HG03064 (cell line): ENCODE results near the gene PRDM16.

Experiments
- ATAC-seq: cut with Tn5 transposase; IDR thresholded peaks from one replicate; pipeline ENCODE4 v1.9.1; 2021; ENCODE audit warnings: low read depth; ENCODE audit not compliant: unreplicated experiment

The PRDM16 gene

DNA sequence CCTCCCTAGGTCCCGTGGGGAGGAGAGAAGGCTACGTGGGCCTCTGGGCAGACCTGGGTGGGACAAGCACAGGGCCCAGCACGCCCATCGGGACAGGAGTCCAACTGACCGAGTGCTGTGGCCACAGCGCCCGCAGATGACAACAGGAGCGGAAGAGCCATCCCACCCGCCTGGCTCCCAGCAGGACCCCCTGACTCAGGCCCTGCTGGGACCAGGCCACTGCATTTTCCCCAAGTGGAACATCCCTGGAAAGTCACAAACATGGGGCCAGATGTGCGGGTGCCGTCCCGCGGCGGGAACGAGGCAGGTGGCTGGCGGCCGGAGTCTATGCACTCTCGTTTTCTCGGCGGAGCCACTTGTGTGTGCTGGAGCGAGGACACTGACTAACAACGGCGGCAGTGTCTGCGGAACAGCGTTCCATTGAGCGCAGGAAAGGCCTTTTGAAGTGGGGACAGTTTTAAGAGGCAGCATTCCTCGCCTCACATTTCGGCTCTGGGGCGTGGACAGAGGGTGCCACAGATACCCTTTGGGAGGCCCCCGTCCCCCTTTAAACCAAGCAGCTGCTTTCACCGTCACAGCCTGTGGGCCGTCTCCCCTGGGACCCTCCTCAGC lies 291.7 kb downstream of the PRDM16 start:
- no peak for ATAC-seq

GRCh38 chr1:3363023-3363422 lies 294.0 kb downstream of the PRDM16 start:
- ATAC-seq, result no peak

GRCh38 chr1:3363756-3364155 lies 294.8 kb downstream of the PRDM16 start:
- ATAC-seq, result no peak

DNA sequence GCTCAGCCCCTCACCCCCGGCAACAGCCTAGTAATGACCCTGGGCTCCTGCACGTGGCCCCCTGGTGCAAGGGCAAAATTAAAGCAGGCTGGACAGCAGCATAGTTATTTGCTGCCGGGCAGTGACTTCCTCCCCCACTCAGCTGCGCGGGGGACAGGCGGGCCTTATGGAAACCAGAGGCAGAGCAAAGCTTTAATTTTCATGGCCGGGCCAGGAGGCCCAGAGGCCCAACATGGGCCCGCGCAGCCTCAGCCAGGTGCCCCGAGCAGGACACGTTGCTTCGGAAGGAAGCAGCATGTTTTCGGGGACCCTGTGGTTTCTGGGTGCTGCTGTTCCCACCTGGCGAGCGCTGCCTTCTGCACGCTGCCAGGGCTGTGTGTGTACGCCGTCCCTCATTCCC lies 295.5 kb downstream of the PRDM16 start:
- ATAC-seq, result no peak

- no peak for ATAC-seq
These were observed 296.0 kb downstream of the PRDM16 start for GRCh38 chr1:3364983-3365382.

- no peak for ATAC-seq
These were observed 296.6 kb downstream of the PRDM16 start for GRCh38 chr1:3365523-3366125.

GRCh38 chr1:3366126-3367051 lies 297.4 kb downstream of the PRDM16 start:
- ATAC-seq, result no peak

DNA sequence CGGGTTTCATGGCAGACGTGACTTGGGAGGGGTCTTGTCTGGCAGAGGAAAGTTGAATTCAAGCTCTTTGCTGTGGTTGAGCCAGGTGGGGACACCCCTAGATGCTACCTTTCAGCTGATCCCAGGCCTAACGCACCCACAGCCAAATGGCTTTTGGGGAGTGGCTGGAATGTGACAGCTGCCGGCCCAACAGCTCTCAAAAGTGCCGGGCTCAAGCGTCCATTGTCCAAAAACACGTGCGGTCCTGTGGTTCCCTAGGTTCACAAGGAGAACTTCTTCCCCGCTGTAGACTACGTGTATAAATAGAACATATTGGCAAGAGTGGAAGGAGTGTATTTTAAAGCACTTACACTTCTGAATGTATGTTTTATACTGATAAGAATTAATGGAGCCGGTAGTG lies 298.4 kb downstream of the PRDM16 start:
- no peak for ATAC-seq

- ATAC-seq, result no peak
These were observed 299.1 kb downstream of the PRDM16 start for GRCh38 chr1:3368059-3368458.

GRCh38 chr1:3368711-3369445 lies 299.9 kb downstream of the PRDM16 start:
- ATAC-seq, result no peak

DNA sequence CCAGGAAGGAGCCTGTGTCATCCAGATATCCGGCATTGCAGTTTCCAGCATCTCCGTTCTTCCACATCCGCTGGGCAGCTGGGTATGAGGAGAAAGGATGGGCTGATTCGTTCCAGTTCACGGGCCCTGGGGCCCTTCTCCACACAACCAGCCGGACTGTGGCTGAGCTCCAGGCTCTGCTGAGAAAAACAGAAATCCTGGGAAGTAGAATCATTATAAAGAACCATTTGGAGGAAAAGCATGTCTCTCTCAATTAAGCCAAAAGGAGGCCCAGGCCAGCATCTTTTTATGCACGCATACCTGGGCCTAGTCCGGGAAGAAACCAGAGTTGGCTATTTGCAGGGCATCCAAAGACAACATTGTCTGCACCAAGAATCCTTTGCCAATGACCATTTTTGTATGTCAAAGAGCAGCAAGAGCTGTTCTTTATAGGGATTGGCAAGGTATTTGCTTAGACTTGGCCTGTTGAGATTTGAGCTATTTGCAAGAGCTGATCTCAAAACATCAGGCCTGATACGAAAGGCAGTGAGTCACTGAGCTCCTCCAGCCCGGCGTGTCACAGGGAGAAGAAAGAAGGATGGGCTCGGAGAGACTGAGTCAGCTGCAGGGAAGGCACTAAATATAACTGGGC lies 300.6 kb downstream of the PRDM16 start:
- ATAC-seq, result no peak

GRCh38 chr1:3370856-3371703 lies 302.1 kb downstream of the PRDM16 start:
- ATAC-seq, result no peak

- no peak for ATAC-seq
These were observed 303.3 kb downstream of the PRDM16 start for GRCh38 chr1:3372317-3372716.

- no peak for ATAC-seq
These were observed 304.2 kb downstream of the PRDM16 start for GRCh38 chr1:3373175-3373574.

GRCh38 chr1:3373700-3374405 lies 304.9 kb downstream of the PRDM16 start:
- ATAC-seq, result no peak

DNA sequence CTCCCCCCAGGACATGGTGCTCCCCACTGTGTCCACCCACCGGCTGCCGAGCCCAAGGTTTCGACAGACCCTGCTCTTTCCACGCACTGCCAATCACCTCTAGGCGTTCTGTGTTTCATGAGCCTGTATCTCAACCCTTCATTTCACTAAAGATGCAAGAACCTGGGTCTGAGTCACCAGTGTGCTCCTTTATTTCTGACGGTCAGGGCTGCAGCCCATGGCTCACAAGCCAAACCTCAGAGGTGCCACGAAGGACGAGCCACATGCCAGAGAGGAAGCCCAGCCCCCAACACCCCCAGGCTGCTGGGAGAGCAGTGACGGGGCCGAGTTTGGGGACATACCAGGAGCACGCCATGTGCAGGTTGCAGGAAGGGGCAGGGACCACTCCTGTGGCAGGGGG lies 306.2 kb downstream of the PRDM16 start:
- no peak for ATAC-seq

- ATAC-seq, result no peak
These were observed 308.2 kb downstream of the PRDM16 start for GRCh38 chr1:3377166-3377565.

- ATAC-seq, result no peak
These were observed 308.7 kb downstream of the PRDM16 start for GRCh38 chr1:3377604-3378279.
